Activated CD4-positive, CD25-positive, alpha-beta regulatory T cell treated with anti-CD3 and anti-CD28 coated beads, Interleukin-2, amount 50 U/mL, for 24 hours (primary cell): ENCODE data around the gene PFDN6.

Experiments used
- ATAC-seq, 2 donors: fragments of 150-1000 bp; cut with Tn5 transposase; one replicate each; pipeline ENCODE4 v1.10.0; 2021; ENCODE audit warnings: mild to moderate bottlenecking in 1 of 2, moderate library complexity in 1 of 2

The PFDN6 gene

DNA sequence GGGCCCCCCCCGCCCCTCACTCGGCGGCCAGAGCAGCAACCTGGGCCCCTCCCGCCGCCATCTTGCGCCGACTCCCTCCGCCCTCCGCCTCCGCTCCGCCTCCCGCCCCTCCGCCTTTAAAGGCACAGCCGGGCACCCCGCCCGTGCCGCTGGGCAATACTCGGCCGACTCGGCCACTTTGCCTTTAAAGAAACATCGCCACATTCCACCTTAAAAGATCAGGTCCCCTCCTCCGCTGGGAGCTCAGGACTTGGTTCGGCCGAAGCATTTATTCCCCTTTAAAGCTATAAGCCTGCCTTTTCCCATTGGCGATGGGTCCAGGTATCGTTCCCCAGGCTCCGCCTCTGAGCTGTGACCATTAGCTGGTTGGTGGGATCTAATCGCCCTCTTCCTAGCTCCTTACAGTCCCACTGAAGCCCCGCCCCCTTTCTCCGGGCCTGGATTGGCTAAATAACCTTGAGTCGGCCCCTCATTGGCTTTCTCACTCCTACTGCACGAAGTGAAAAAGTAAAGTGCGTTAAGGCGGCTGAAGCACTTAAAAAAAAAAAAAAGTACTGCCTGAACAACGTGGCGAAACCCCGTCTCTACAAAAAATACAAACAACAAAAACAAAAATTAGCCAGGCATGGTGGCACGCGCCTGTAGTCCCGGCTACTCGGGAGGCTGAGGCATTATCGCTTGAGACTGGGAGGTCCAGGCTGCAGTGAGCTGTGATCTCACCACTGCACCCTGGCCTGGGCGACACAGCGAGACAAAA lies 28.4 kb downstream of the PFDN6 start, which contains the start of gene ZBTB22:
Gene ZBTB22 (minus strand): TSS at position 76 of the 757 bp plus-strand sequence. CDS start 828 bp downstream, outside the sequence.
- ATAC-seq, result peak; percentile 67

DNA sequence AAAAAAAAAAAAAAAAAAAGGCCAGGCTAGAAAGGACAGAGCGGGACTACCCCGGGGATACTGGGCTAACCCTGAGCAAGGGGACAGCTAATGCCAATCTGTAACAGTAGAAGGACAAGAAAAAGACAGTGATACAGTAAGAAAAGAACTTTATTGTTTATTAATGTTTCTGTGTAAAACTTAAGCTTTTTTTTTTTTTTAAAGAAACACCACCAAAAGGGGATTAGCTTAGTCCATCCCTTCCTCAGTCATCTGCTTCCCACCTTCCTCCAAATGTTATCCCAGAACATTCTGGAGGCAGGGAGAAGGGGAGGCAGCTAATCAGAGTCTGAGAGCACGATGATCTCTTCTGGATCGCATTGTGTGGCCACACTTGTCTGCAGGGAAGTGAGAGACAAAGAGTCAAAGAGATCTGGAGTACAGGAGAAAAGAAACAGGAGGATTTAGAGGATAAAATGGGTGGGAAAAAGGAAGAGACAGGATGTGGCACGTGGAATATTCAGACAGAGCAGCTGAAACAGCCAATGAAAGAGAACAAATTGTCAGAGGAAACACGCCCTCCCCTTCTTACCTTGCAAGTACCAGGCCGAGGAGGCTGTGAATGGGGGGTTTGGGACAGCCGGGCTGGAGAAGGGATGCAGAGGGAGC lies 29.1 kb downstream of the PFDN6 start:
- ATAC-seq, result no peak

DNA sequence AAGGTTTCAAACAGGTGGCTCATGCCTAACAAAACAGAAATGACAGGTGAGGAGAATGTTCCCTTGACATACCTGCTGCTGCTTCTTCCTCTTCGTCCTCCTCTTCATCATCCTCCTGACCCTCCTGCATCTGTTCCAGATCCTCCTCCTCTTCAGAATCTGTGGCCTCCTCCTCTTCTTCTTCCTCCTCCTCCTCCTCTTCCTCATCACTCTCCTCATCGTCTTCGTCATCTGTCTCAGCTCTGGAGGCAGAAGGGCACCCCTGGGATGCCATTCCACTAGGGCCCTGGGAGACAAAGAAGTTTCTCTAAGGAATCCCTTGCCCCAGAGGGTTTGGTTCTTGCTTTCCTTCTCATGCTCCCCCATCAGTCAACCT lies 30.5 kb downstream of the PFDN6 start:
- no peak for ATAC-seq

DNA sequence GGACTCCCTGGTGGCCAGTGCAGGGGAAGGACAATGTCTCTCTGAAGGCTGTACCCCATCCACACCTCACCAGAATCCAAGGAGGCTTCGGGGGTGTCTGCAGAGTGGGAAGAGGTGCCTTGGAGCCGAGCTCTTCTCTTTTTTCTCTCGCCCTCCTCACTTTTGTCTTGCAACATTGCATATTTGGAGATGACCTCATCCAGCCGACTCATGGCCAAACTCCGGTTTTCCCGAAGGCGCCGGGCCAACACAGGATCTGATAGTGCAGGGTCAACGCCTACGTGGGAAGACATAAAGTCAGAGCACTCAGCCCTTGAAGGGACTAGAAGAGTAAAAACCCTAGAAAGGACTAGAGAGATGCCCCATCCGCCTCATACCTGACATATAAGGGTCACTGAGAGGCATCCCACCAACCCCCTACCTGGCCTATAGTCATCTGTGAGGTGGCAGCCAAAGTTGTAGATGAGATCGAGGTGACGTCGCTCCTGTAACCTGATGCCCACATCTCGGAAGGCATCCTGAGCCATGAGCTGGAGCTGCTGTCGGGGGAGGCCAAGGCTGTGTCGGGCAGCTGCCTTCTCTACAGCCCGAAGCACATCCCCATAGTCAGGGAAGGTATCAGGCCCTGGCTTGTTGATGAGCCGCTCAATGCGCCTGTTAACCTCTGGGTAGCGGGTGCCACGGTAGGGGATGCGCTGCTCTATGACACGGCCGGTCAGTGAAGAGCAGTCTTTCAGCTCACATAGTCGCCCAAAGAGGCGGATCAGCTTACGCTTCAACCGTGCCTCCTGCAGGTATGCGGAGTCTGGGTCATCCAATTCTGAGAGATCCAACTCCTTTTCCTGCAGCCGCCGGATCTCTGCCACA lies 31.1 kb downstream of the PFDN6 start:
- no peak for ATAC-seq

DNA sequence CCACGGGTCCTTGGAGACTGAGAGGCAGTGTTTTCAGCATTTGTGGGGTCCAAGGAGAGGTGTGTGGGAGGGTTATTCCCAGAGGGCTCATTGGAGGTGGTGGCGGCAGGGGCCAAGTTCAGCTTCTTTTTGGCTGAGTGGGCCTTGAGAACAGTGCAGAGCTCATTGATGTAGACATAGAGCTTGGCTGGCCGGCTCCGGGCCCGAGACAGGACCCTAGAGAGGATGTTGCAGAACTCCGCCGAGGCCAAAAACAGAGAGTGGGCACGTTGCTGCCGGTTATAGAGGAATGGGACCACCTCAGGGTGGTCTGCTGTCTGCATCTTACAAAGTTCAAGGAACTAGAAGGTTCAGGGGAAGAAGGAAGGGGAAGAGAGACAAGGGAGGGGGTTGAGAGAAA lies 31.8 kb downstream of the PFDN6 start:
- ATAC-seq, result no peak

DNA sequence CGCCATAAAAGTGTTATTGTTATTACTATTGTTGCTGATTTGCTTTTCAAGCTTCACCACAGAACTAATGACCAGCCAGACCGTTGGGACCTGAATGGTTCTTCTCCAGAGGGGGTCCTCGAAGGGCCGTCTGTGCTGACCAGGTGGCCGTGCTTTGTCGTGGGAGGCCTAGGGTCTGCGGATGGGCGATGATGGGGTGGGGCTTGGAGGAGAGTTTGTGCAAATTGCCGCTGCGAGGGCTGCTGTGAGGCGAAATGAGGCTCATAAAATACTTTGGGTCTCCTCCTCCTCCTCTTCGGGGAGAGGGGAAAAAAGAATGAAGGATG lies 34.2 kb downstream of the PFDN6 start:
- ATAC-seq, result no peak

DNA sequence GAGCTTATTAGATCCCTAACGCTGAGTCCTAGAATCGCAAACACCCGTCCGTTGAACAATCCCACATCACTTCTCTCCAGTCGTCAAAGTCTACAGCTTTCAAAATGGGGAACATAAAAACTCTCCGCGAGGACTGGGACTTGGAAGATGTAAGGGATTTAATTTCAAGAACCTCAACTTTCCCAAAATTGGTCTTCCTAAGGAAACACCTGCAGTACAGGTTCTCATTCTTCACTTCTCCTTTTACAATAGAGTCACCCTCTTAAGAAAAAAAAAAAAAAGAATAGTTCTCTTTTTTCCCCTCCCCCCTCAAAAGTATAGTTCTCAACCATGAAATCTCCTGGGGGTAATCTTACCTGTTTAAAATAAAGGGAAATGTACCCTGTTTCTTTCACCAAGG lies 34.7 kb downstream of the PFDN6 start:
- ATAC-seq, result no peak

DNA sequence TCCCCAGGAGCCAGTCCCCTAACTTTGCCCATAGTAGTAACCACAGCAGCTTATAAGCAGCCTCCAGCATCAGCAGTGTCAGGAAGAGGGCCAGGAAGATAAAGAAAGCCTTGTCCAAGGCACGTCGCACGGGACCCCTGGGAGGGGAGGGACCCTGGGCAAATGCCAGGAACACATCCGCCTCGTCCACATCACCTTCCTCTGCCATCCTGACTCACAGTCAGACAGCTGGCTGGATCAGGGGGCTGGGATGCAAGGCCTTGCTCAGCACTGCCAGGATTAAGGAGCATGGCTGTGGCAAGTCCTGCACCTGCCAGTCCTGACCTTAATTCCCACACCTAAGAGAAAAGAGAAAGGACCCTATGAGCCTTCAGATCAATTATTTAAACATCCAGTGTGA lies 39.7 kb downstream of the PFDN6 start:
- ATAC-seq, result no peak

DNA sequence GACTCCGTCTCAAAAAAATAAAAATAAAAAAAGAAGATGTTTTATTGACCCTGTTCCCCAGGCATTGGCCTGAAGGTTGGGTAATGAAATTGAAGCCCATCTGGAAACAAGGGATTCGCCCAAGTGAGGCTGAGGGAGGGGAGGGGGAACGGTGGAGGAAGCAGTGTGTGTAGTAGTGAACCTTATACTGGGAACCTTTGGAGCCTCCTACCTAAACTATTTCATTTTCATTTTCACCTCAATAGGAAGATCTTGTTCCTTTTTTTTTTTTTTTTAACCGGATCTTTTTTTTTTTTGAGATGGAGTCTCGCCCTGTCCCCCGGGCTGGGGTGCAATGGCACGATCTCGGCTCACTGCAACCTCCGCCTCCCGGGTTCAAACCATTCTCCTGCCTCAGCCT lies 41.3 kb downstream of the PFDN6 start:
- ATAC-seq, result no peak

DNA sequence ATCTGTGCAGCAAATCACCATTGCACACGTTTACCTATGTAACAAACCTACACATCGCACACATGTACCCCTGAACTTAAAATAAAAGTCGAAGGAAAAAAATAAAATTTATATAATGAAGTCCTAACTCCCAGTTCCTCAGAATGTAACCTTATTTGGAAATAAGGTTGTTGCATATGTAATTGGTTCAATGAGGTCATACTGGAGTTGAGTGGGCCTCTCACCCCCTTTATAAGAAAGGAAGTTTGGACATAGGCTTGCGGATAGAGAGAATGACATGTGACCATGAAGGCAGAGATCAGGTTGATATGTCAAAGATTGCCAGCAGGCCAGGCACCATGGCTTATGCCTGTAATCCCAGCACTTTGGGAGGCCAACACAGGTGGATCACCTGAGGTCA lies 44.3 kb downstream of the PFDN6 start:
- ATAC-seq, result no peak

DNA sequence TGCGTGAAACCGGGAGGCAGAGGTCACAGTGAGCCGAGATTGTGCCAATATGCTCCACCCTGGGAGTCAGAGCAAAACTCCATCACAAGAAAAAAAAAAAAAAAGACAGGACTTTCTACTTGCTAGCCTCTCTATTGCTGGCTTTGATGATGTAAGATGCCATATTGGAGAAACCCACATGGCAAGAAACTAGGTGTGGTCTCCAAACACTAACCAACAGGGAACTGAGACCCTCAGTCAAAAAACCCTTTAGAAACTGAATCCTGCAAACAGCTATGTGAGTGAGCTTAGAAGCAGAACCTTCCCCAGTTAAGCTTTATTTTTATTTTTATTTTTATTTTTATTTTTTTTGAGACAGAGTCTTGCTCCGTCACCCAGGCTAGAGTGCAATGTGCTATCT lies 46.5 kb downstream of the PFDN6 start:
- ATAC-seq, result no peak

DNA sequence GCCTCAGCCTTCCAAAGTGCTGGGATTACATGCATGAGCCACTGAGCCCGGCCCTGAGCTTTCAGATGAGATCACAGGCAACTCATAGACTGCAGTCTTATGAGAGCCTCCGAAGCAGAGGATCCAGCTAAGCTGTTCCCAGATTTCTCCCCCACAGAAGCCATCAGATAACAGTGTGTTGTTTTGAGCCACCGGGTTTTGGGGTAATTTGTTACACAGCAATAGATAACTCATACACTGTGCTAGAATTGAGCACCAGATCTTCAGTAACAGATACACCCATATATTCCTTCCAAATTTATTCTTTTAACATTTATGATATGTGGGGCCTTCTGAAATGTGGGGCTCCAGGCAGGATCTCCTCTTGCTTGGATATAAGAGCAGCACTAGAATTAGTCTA lies 47.1 kb downstream of the PFDN6 start:
- no peak for ATAC-seq

DNA sequence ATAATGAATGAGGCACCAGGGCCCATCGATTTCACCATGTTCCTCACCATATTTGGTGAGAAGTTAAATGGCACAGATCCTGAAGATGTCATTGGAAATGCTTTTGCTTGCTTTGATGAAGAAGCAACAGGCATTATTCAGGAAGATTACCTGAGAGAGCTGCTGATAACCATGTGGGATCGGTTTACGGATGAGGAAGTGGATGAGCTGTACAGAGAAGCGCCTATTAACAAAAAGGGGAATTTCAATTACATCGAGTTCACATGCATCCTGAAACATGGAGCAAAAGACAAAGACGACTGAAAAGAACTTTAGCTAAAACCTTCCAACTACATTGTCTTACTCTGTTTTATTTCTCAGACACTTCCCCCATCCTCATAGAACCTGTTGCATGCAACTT lies 49.8 kb downstream of the PFDN6 start:
- ATAC-seq, result no peak
